Activated T-cell treated with anti-CD3 and anti-CD28 coated beads for 4 hours (primary cell): ENCODE data around the gene PTCH1.
A peak's percentile ranks its signal among the peaks of the same experiment; 100 is the strongest.

ENCODE experiments used
- DNase-seq: peaks from one replicate; pipeline ENCODE4 v3.0.0-alpha.2; 2020

PTCH1 gene

GRCh38 chr9:95516734-95517558, at the start of gene PTCH1:
PTCH1 (minus strand) TSS chr9:95516971.
- no peak for DNase-seq

- DNase-seq = no peak
Observed at GRCh38 chr9:95565982-95566381, 49.2 kb upstream of the PTCH1 start.

GRCh38 chr9:95561913-95562312, 45.1 kb upstream of the PTCH1 start:
- DNase-seq = no peak

GRCh38 chr9:95557142-95557541, 40.4 kb upstream of the PTCH1 start:
- DNase-seq = no peak

GRCh38 chr9:95556521-95556920, 39.8 kb upstream of the PTCH1 start:
- DNase-seq = no peak

- peak; percentile 4 for DNase-seq
Observed at GRCh38 chr9:95552814-95553546, 36.2 kb upstream of the PTCH1 start.

DNA sequence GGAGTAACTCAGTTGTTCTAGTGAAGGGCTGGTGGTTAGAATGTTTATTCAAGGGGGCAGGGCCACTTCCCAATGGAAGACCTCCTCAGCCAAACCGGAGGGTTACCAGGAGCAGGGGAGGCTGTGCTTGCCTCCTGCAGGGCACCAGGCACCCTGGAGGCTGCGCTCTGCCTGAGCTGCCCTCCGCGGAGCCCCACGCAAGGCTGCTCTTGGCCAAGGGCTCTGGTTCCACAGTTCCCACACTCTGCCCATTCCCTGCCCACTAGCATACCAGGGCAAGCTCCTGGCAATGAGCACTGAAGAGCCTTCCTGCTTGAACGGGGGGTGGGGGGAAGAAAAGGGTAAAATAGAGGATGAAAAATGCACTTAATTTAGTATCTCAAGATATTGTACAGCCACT, 35.5 kb upstream of the PTCH1 start:
- DNase-seq = no peak

DNA sequence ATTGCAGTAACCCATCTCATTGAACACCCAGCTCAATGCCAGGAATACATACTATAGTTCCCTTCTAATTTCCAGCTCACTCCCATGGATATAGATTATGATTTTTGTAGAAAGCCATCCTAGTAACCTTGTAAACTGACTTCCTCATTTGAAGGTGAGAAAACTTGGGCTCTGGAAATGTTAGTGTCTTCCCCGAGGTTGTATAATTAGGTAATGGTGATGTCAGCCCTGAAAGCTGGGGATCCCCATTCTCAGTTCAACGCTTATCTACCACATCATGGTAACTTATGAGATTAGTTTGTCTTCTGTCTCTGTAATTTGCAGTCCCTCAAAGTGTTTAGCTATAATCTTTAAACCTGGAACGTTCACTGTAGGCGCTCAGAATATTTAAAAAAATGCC, 34.6 kb upstream of the PTCH1 start:
- DNase-seq = no peak

GRCh38 chr9:95545831-95546567, 29.2 kb upstream of the PTCH1 start:
- no peak for DNase-seq

GRCh38 chr9:95533996-95534680, 17.4 kb upstream of the PTCH1 start:
- no peak for DNase-seq

DNA sequence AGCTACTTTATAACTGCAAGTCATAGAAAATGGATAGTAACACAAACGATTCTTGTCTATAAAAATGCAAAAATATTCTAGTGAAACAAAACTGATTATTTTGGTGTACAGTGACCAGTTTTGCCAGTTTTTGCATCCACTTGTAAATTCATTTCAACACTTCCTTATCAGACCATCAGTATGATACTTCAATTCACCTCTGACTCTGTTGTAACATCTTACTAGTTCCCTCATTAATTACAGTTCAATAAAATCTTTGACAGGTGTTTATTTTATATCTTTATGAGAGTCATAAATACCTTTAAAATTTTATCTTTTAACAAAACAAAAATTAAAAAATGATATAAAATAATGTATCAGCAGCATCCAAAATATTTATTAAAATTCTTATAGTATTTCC, 13.1 kb upstream of the PTCH1 start:
- no peak for DNase-seq

GRCh38 chr9:95528908-95529502, 12.2 kb upstream of the PTCH1 start:
- no peak for DNase-seq

GRCh38 chr9:95522871-95523370, 6.2 kb upstream of the PTCH1 start:
- DNase-seq = no peak

DNA sequence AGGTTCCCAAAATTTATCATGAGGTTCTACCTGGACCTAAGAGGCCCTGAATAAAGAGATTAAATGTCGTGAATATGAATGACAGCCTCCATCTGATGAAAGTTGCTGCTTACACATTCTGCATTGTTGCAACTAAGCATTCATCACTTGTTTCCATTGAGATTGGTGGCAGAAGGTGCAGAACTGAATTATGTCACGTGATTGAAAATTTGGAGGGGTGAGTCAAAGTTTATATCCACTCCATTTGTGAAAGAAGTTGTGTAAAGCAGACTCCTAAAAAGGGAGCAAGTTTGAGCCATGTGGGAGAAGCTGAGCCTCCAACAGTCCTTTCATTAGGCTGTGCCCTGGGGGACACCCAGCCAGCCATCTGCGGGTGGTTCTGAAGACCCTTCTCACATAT, 4.9 kb upstream of the PTCH1 start:
- no peak for DNase-seq

DNA sequence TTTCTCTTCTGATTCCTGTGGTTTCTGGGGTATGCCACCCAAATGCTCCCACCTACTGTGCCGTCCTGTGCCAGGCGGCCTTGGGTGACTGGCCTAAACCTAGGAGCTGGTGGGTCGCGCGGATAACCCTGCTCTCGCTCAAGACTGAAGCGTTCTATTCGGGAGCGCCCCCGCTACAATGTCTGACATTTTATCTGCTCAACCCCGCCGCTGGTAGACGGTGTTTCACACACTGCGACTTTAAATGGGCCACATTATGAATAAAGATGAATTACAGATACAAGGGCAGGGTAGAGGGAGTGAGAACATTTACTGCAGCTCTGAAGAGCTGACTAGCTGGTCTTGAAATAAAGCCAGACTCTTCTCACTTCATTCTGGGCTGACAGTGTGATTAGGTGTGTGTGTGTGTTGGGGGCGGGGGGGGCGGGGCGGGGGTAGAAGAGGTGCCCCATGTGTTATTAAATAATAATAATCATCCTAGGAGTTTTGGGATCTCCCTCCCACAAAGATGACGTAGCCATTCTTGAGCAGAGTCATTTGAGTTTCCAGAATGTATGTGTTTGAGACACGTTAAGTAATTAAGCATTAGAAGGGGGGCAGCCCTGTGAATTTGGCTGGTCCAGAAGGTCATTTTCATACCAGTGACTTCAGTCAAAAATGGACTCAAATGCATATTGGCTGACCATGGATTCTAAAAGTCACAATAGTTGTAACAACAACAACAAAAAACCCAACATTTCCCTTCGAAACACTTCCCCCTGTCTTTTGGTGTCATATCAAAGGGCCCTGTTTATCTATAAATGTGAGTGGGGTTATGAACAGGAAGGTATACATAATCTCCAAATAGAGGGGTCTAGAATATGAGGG, 1.0 kb upstream of the PTCH1 start:
- no peak for DNase-seq

DNA sequence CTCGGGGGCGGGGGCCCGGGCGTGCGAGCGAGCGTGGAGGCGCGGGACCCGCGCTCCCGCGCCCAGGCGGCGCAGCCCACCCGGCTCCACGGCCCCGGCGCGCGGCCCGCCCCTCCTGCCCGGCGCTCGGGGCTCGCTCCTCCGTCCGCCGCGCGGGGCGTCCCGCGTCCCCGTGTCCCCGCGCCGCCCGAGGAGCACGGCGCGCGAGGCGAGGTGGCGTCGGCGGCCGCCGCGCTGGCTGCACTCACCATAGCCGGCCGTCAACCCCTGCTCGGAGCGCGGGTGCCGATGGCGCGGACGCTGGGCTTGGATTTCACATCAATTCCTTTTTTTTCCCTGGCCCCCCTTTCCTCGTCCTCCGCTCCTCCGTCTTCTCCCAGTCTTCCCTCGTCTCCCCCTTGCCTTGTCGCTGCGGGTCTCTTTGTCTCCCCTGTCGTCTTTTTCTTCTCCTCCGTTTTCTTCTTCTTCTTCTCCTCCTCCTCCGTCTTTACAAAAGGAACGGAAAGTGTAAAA, 494 bp downstream of the PTCH1 start:
- DNase-seq = no peak

DNA sequence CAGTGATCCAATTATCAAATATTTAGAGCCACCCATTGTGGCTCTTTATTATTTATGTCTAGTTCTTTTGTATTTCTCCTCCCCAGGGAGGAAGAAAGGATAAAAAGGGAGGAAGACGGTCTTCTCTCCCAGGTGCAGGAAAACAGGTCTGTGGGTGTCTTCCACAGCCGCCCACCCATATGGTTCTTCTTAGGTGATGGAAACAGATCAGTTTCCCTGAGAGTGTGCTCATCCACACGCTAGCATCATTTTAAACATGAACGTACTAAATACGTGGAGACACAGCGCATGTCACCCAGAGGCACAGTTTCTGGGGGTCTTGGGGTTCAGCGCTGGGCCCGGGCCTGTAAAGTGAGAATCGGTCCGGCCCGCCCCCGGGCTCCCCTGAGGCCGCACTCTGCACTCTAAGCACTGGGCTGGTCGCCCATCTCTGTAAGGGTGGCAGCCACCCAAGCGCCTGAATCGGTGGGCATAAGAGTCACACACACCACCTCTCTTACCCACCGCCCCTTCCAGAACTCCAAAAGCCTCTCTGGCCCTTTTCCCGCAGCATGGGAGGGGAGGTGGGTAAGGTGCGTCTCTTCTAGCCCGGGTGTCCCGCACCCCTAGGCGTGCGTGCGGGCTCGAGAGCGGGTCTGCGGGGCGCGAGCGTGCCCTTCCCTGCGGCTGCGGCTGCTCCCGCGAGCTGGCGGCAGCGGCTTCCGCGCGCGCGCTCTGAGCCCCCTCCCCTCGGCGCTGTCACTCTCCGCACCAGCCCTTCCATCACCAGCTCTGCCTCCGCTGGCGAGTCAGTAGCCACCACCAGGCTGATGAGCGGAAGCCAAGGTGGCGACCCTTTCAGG, 1.3 kb downstream of the PTCH1 start:
- DNase-seq = no peak

DNA sequence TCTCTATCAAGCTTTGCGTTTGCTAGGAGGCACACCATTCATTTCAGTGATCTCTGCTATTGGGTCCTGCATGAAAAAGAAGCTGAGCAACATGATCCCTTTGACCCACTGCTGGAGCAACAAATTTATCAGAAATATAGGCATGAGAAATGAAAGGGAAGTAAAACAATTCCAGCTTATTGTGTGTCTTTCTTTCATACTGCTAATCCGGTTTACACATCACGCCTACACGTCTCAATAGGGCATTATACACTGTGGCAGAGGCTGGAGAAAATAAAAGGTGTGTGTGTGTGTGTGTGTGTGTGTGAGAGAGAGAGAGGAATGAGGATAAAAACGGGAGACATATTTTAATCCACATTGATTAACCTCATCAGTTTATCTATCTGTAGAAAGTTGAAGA, 2.4 kb downstream of the PTCH1 start:
- no peak for DNase-seq

DNA sequence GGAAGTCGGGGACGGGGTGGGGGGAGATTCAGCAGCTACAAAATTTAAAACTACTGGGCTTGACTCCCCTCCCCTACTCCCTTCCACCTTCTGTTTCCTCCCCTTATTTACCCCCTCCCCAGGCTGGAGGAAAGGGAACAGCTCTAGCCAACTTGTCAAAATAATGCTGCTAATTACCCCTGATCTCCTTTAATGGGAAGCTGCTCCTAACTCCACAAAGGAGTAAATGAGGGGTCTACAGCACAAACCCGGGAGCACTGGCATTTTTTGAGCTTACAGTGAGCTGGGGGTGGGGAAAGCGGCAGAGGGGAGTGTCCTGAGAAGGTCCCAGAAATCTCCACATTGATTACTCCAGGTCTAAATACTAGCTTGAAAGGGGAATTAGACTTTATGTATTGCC, 3.1 kb downstream of the PTCH1 start:
- DNase-seq = no peak

- no peak for DNase-seq
Observed at GRCh38 chr9:95512709-95513095, 4.1 kb downstream of the PTCH1 start.
